NCI-H345 (cell line): ENCODE measurements around the gene POC1B.

Source experiments
- DNase-seq: peaks from one replicate; lab custom pipeline; 2025; lab: John Stamatoyannopoulos, UW

Gene POC1B

DNA sequence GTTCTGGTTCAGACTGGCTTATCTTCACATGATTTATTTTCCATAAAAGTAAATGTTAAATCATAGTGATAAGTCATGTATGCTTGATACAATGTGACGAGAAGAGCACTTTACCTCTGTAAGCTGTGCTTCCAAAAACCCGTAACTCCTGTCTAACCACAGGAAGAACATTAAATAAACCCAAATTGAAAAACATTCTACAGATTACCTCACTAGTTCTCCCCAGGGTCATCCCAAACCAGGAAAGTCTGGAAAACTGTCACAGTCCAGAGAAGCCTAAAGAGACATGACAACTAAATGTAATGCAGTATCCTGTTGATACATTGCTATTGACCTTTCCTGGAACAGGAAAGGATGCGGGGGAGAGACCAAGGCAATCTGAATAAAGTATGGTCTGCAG lies 141.0 kb downstream of the POC1B start:
- no peak for DNase-seq

DNA sequence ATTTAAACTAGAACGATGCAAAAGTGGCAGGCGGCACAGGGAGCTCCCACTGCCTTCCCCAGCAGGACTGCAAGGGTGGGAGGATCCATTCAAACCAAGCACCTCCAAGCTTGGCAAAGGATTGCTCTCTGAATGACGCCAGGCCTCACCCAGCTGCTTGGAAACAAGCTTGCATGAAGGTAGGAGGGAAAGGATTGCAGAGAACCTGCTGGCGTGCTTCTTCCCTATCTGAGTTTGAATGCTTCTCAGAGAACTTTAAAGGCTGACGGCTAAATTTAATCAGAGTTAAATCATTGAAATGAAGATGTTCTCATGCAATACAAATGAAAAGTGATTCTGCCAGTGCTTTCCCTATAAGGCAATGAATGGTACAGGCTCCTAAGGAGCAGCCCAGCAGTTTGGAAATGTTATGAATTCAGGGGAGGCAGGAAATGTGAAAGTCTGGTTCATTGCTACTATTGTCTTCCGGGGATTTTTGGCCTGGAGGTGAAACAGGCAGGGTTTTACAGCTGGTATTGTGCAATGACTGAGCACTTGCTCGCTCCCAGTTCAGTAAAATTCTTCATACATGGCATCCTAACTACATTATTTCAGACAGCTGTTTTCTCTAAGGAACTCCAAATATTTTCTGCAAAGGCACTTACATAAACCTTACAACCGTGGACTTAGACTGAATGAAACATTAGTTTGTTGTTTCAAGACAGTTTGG lies 141.6 kb downstream of the POC1B start:
- peak; percentile 26 for DNase-seq

- no peak for DNase-seq
Observed at GRCh38 chr12:89383235-89384049, 142.4 kb downstream of the POC1B start.

DNA sequence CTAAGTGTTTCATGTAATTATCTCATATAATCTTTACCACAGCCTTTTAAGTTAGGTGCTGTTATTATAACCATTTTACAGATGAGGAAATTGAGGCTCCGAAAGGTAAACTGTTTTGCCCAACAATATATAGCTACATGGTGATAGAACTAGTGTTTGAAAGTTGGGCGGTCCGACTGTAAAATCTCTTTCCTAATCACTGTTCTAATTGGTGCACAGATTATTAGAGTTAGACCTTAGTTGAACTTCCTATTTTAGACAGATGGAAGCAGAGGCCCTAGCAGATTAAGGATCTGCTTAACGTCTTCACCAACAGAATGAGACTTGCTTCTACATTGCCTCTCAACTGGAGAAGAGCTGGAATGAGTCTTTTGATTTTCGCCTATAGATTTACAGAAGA lies 143.5 kb downstream of the POC1B start:
- no peak for DNase-seq

- DNase-seq, result no peak
Observed at GRCh38 chr12:89379839-89380467, 145.9 kb downstream of the POC1B start.

GRCh38 chr12:89379148-89379838 lies 146.6 kb downstream of the POC1B start:
- DNase-seq, result no peak

DNA sequence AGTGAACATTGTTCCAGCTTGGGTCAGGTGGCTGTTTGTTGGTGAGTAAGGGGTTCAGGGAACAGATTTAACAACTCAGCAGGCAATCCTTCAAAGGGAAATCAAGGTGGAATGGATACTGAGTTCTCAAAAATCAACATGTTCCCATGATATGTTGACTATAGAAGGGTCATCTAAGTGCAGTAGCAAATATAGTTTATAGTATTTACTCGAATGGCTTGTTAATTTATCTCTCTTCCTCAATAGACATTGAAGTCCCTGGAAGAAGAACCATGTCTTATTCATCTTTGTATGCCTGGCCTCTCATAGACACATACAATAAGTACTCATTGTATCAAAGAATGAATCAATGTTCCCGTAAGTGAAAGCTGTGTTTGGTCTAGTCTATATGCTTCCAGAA lies 149.0 kb downstream of the POC1B start:
- no peak for DNase-seq

DNA sequence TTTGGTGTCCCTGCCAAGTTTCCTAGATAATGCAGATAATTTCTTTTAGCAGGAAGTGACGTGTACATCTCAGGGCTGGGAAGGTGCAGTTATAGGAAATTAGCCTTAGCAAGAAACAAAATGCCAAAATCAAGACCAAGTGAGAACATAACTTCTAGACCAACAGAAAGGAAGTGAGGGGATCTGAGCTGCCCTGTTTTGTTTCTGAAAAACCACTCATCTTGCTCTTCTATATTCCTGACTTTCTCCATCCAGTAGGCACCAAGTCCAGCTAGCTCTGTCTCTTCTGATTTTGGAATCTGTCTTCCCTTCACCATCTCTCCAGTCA lies 149.7 kb downstream of the POC1B start:
- no peak for DNase-seq

DNA sequence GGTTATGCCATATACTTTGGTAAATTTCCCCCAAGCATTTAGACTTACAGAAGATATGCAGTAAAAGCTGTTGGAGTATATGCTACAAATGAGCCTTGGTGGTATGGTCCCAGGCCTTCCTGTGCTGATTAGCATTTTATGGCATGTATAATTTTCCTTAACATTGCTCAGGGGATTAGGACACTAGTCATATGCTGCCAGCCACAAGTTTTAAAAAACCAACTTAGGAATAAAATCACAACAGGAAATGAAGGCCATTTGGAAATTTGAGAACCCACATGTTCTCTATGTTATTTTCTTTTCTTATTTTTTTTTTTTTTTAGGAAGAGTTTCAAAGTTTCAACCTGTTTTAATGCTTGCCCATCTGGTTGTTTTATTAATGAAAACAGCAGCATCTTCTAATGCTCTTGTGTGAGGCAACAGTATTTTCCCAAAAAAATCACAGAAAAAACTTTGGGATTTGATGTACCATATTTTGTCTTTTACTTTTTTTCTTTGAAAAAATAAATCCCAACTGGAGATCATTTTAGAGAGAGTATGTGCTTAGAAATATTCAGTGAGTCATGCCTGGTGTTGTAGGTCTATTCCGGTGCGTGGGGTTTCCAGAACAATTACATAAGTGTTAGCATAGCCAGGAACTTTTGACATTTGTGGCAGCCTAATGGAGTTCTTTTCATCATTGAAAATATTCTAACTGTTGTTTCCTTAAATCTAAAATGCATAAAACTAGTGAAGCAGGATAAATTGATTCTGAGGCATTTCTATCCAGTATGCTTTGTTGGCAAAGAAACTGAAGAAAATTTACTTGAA lies 151.9 kb downstream of the POC1B start:
- no peak for DNase-seq

DNA sequence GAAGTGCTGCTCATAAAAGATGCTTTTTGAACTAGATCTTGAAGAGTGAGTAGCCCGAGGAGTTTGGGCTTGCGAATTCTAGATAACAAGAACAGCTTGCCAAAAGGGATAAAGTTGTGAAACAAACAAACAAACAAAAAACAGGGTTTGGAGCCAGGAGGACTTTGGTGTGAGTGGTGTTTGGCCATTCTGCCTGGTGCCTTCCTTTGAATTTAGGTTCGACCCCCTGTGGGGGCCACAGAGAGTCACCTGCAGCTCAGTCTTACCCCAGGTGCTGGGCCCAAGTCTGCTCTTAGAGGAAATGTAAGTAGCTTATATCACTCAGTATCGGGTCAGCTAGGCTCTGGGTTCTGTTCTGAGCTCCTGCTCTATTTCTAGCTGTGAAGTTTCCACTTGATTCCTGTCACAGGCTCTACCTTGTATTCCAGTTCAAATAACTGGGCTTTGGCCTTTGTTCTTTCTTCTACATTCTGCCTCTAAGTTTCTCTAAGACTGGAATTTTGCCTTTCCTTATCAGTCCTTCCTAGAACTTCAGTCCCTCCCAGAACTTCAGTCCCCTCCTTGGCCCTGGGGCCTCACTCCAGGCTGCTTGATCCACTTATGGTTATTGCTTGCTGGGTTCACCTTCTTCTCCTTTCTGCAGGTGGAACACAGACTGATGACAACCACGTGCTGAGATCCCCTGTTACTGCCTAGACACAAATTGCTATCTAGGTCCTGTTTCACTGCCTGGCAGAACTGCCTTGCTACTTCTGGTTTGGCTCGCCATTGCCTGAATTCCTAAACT lies 153.1 kb downstream of the POC1B start:
- DNase-seq, result no peak

- no peak for DNase-seq
Observed at GRCh38 chr12:89370850-89371249, 155.0 kb downstream of the POC1B start.

- DNase-seq, result no peak
Observed at GRCh38 chr12:89370421-89370831, 155.4 kb downstream of the POC1B start.
